Astrocyte of the cerebellum (primary cell): ENCODE measurements around the gene ACSL4.
"Not testable (repeated sequence)": the region's sequence is repeated elsewhere in the genome, so short reads cannot be mapped to it uniquely, and the experiment has no call there.

Experiments used
- DNase-seq: peaks from one replicate; pipeline ENCODE4 v3.0.0-alpha.2; 2011; ENCODE audit warnings: low read depth
- H3K4me3 ChIP-seq: 2 replicates; pipeline ENCODE4 v1.5.1; 2011; ENCODE audit warnings: mild to moderate bottlenecking, low read depth, low read length, moderate library complexity
- CTCF ChIP-seq: IDR thresholded peaks from 2 replicates; pipeline ENCODE4 v1.5.1; 2012; ENCODE audit warnings: low read length, low read depth, moderate library complexity, mild to moderate bottlenecking; ENCODE audit errors: missing control alignments
- in situ Hi-C: cut with HindIII; loops from 2 replicates; pipeline ENCODE4 v1.10.0; 2017; ENCODE audit warnings: low sequenced_read_pairs

ACSL4 gene

GRCh38 chrX:109751698-109752097 lies 18.6 kb upstream of the ACSL4 start:
- in situ Hi-C loops = no loop called here
- H3K4me3 ChIP-seq = no peak overlapping the region
- no peak for TF ChIP-seq CTCF
- DNase-seq = no peak

GRCh38 chrX:109749207-109749606 lies 16.1 kb upstream of the ACSL4 start:
- no peak for TF ChIP-seq CTCF
- in situ Hi-C loops = no loop called here
- DNase-seq = no peak
- no peak overlapping the region for H3K4me3 ChIP-seq

GRCh38 chrX:109747681-109748080 lies 14.6 kb upstream of the ACSL4 start:
- in situ Hi-C loops = no loop called here
- H3K4me3 ChIP-seq = no peak overlapping the region
- no peak for TF ChIP-seq CTCF
- DNase-seq = no peak

- H3K4me3 ChIP-seq = no peak overlapping the region
- no peak for DNase-seq
- in situ Hi-C loops = no loop called here
- no peak for TF ChIP-seq CTCF
These were observed 9.7 kb upstream of the ACSL4 start for GRCh38 chrX:109742722-109743121.

GRCh38 chrX:109740896-109741295 lies 7.8 kb upstream of the ACSL4 start:
- in situ Hi-C loops, H3K4me3 ChIP-seq, DNase-seq: not testable (repeated sequence)

GRCh38 chrX:109740433-109740809 lies 7.4 kb upstream of the ACSL4 start:
- no peak overlapping the region for H3K4me3 ChIP-seq
- TF ChIP-seq CTCF = no peak
- in situ Hi-C loops = no loop called here
- no peak for DNase-seq

GRCh38 chrX:109739625-109740432 lies 6.8 kb upstream of the ACSL4 start:
- no peak for DNase-seq

More at GRCh38 chrX:109739625-109740432, 6.8 kb upstream of the ACSL4 start:
- no peak overlapping the region for H3K4me3 ChIP-seq
- in situ Hi-C loops = loop anchor here (5.0 kb wide), 2 partner anchors 43 to 82 kb away; no protein-coding TSS in a partner anchor
- TF ChIP-seq CTCF = no peak
